ENCODE results near the gene SNX30. TPM values are rescaled to one million over a fixed set of nuclear protein-coding genes. Genes with fewer than 3 reads are reported as not detected.

Gene SNX30
- total and polyA plus RNA-seq, 2 donors (not counting 1 experiment from before 2014, with no cell fraction given): 3.8 to 20.6 TPM

GRCh38 chr9:112823257-112823656 lies 72.7 kb downstream of the SNX30 start:
- H3K27ac Mint-ChIP-seq: no peak overlapping the region
- Histone ChIP-seq H2AFZ (ENCODE audit: insufficient read depth, low read depth, low read length, poor library complexity, severe bottlenecking) (no peak overlapping the region), H3K4me3 (ENCODE audit: control extremely low read depth in 1 of 5, extremely low read depth in 1 of 5, insufficient read depth in 1 of 5, low read depth in 2 of 5, low read length in 4 of 5) (no peak overlapping the region), H3K27ac (ENCODE audit: low read length in 2 of 2) (no peak overlapping the region), H4K20me1 (ENCODE audit: control insufficient read depth, insufficient read depth, low read length, poor library complexity, severe bottlenecking) (no peaks in the 10 kb centered on the region), H3K4me1 (ENCODE audit: control insufficient read depth in 2 of 2, insufficient read depth in 2 of 2, low read length in 2 of 2) (peaks cover 4 to 5% of the 10 kb centered on the region in 2 donors), H3K4me2 (replicated peaks; ENCODE audit: low read depth, low read length, poor library complexity, severe bottlenecking) (no peak overlapping the region), H3K9me3 (ENCODE audit: control extremely low read depth in 1 of 3, control insufficient read depth in 2 of 3, insufficient read depth in 1 of 3, low read length in 2 of 3) (no peaks in the 10 kb centered on the region), H3K36me3 (replicated peaks in 1 of 2; ENCODE audit: control extremely low read depth in 1 of 2, control insufficient read depth in 1 of 2, extremely low read depth in 1 of 2, insufficient read depth in 2 of 2, low read length in 1 of 2) (no peaks in the 10 kb centered on the region), H3K79me2 (ENCODE audit: control insufficient read depth, insufficient read depth, low read length) (no peaks in the 10 kb centered on the region), H3K9ac (ENCODE audit: low read length) (no peak overlapping the region), H3K27me3 (replicated peaks in 1 of 4; ENCODE audit: control extremely low read depth in 1 of 4, control insufficient read depth in 3 of 4, insufficient read depth in 4 of 4, low read length in 3 of 4) (no peaks in the 10 kb centered on the region)
- ChIA-PET CTCF (no interaction called here), POLR2A (no interaction called here)
- DNase-seq: no peak
- TF ChIP-seq CTCF (IDR thresholded peaks at IDR 0.05) (no peak), EZH2 (IDR thresholded peaks at IDR 0.05; ENCODE audit: borderline replicate concordance, insufficient read depth, low read depth, low read length, poor library complexity, severe bottlenecking) (no peak)
- intact Hi-C loops (cut with micrococcal nuclease): no loop called here
- no CpG with 5 or more reads among the region's 3 CpGs for WGBS (ENCODE audit: insufficient coverage)
- peaks cover 8% of the 10 kb centered on the region for H3K4me1 Mint-ChIP-seq
- peaks cover 3% of the 10 kb centered on the region for H3K27me3 Mint-ChIP-seq
- H3K9me3 Mint-ChIP-seq (ENCODE audit: insufficient read depth): no peaks in the 10 kb centered on the region
- H3K4me3 Mint-ChIP-seq: no peak overlapping the region
- ATAC-seq (ENCODE audit: low read depth): no peak

- POLR2A ChIA-PET: no interaction called here
Observed at GRCh38 chr9:112831281-112831851, 80.8 kb downstream of the SNX30 start.

More at GRCh38 chr9:112831281-112831851, 80.8 kb downstream of the SNX30 start:
- H3K36me3 ChIP-seq (replicated peaks in 1 of 2; ENCODE audit: control extremely low read depth in 1 of 2, control insufficient read depth in 1 of 2, extremely low read depth in 1 of 2, insufficient read depth in 2 of 2, low read length in 1 of 2): peaks cover 0 to 3% of the 10 kb centered on the region in 2 experiments
- ATAC-seq (ENCODE audit: low read depth) (no peak), DNase-seq (no peak)
- Mint-ChIP-seq H3K27ac (no peak overlapping the region), H3K9me3 (ENCODE audit: insufficient read depth) (no peaks in the 10 kb centered on the region), H3K27me3 (no peaks in the 10 kb centered on the region), H3K4me1 (peaks cover 6% of the 10 kb centered on the region), H3K4me3 (no peak overlapping the region)
- no peak overlapping the region for H2AFZ ChIP-seq (ENCODE audit: insufficient read depth, low read depth, low read length, poor library complexity, severe bottlenecking)
- CTCF ChIA-PET: interaction anchor here (1.4 kb wide), 1 partner anchor 11 kb away, joined by 3 read pairs; no protein-coding TSS in a partner anchor
- H4K20me1 ChIP-seq (ENCODE audit: control insufficient read depth, insufficient read depth, low read length, poor library complexity, severe bottlenecking): no peaks in the 10 kb centered on the region
- H3K9me3 ChIP-seq (ENCODE audit: control extremely low read depth in 1 of 3, control insufficient read depth in 2 of 3, insufficient read depth in 1 of 3, low read length in 2 of 3): no peaks in the 10 kb centered on the region
- H3K4me1 ChIP-seq (ENCODE audit: control insufficient read depth in 2 of 2, insufficient read depth in 2 of 2, low read length in 2 of 2): peaks cover 7 to 10% of the 10 kb centered on the region in 2 donors
- peak overlapping the region; percentile 18 for H3K4me2 ChIP-seq (replicated peaks; ENCODE audit: low read depth, low read length, poor library complexity, severe bottlenecking)
- no peaks in the 10 kb centered on the region for H3K27me3 ChIP-seq (replicated peaks in 1 of 4; ENCODE audit: control extremely low read depth in 1 of 4, control insufficient read depth in 3 of 4, insufficient read depth in 4 of 4, low read length in 3 of 4)
- H3K79me2 ChIP-seq (ENCODE audit: control insufficient read depth, insufficient read depth, low read length): no peaks in the 10 kb centered on the region
- 85% methylated on average over 3 of the region's 5 CpGs for WGBS (ENCODE audit: insufficient coverage)
- no peak overlapping the region for H3K27ac ChIP-seq (ENCODE audit: low read length in 2 of 2)
- no peak overlapping the region for H3K4me3 ChIP-seq (ENCODE audit: control extremely low read depth in 1 of 5, extremely low read depth in 1 of 5, insufficient read depth in 1 of 5, low read depth in 2 of 5, low read length in 4 of 5)
- intact Hi-C loops (cut with micrococcal nuclease): no loop called here
- TF ChIP-seq CTCF (IDR thresholded peaks at IDR 0.05) (no peak), EZH2 (IDR thresholded peaks at IDR 0.05; ENCODE audit: borderline replicate concordance, insufficient read depth, low read depth, low read length, poor library complexity, severe bottlenecking) (no peak)
- H3K9ac ChIP-seq (ENCODE audit: low read length): no peak overlapping the region

Measured in B cell (primary cell).